SHP77 treated with DMSO at 0.1 percent for 48 hours (cell line): ENCODE results near the gene KASH5.
A peak's percentile ranks its signal among the peaks of the same experiment; 100 is the strongest.

Experiments used
- DNase-seq: peaks from one replicate; lab custom pipeline; 2025; lab: John Stamatoyannopoulos, UW

Gene KASH5

DNA sequence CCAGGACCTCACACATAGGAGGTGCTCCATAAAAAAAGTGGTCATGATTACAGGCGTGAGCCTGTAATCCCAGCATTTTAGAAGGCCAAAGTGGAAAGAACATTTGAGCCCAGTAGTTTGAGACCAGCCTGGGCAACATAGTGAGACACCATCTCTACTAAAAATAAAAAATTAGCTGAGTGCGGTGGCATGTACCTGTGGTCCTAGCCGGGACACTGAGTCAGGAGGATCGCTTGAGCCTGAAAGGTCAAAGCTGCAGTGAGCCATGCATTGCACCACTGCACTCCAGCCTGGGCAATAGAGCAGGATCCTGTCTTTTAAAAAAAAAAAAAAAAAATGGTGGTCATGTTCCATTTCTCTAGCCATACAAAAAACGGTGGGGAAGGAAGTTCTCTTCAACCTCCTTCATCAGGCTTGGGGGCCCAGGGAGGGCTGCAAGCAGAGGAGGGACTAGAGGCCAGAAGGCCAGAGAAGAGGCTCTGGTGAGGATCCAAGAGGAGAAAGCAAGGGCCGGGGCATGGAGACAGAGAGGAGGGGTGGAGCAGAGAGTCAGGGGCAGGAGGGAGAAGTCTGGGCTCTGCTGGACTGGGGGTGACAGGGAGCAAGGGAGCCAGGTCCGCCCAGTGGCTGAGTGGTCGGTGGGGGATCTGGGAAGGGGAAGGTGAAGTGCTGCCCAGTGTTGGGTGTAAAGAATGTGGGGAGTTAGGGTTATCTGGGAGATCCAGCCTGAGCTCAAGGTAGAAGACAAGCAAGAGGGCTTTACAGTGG lies 8.9 kb downstream of the KASH5 start:
- no peak for DNase-seq

GRCh38 chr19:49398001-49398615 lies 10.1 kb downstream of the KASH5 start:
- no peak for DNase-seq

- DNase-seq: no peak
These were observed 10.9 kb downstream of the KASH5 start for GRCh38 chr19:49398931-49399330.

GRCh38 chr19:49400029-49400428 lies 12.0 kb downstream of the KASH5 start:
- no peak for DNase-seq

GRCh38 chr19:49403404-49404187 lies 15.5 kb downstream of the KASH5 start:
- DNase-seq: peak; percentile 77

DNA sequence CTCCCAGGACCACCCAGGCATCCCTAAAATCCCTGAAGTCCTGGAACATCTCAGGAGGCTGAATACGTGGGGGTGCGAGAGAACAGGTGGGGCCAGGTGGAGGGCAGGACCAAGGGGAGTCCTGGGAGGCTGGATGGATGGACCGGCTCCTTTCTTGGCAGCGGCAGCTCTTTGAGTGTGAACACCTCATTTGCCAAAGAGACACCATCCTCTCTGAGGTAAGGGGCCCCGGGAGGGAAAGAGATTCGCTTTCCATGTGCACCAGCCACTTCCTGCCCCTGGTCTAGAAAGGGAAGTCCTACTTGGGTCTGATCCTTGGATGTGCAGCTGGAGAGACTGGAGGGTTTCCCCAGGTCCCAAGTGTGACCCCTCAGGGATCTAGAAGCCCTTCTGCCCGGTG lies 19.0 kb downstream of the KASH5 start:
- DNase-seq: no peak

- DNase-seq: no peak
These were observed 19.5 kb downstream of the KASH5 start for GRCh38 chr19:49407482-49408015.

DNA sequence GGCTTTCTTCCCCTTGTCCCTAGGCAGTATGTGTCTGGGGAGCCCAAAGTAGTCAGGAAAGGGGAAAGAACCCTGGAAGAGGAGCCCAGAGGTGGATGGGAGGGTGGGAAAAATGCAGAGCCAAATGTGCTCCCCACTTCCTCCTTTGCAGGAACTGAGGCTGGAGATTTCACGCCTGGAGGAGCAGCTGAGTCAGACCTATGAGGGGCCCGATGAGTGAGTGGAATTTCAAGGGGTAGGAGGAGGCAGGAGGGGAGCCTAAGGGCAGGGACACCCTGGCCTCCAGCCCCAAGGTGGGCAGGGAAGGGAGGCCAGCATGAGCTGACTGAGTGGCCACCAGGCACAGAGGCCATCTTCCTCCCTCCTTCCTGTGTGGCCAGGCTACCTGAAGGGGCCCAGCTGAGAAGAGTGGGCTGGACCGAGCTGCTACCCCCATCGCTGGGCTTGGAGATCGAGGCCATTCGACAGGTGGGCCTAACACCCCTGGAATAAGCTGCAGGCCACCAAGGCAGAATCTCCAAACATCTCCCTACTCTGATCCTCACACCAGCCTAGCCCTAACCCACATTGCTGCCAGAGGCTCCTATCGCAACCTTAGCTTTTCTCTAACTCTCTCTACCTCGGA lies 20.9 kb downstream of the KASH5 start:
- no peak for DNase-seq

GRCh38 chr19:49409441-49410029 lies 21.5 kb downstream of the KASH5 start:
- DNase-seq: no peak

DNA sequence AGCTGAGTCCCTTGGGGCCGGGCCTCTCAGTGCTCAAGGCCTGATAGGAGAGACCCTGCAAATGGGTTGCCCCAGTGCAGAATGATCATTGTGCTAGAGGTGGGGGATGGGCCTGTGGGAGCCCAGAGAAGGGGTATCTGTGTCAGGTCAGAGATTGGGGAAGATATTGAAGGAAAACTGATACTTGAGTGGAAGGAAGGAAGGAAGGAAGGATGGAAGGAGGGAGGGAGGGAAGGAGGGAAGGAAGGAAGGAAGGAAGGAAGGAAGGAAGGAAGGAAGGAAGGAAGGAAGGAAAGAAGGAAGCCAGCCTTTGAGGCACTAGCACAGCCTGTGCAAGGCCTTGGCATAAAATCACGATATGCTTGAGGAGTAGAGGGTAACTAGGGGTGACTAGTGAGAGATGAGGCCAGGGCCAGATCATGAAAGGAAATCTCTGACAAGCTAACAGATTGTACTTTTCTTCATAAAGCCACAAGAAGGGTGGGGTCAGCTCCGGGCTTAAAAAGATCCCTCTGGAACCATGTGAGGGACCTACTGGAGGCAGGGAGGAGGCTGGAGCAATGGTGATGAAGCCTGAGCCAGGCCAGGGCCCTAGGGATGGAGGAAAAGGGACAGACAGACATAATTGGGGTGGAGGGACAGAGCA lies 23.8 kb downstream of the KASH5 start:
- DNase-seq: no peak

DNA sequence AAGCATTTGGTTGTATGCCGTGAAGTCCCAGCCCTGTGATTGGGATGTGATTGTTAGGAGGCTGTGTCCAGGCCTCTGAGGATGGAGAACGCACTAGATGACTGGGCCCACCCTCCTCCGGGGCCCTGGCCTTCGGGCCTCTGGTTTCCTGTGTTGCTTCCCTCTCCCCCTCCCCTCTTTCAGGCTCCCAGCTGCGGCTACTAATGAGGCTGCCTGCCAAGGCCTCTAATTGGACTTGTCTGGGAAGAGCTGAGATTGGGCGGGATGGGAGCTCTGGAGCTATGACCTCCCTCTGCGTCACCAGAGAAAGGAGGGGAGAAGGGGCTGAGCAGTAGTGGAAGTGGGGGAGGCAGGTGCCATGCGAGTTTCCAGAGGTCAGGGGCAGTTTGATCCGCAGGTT lies 25.3 kb downstream of the KASH5 start:
- DNase-seq: peak; percentile 18

GRCh38 chr19:49414256-49414655 lies 26.2 kb downstream of the KASH5 start:
- no peak for DNase-seq

- no peak for DNase-seq
These were observed 27.2 kb downstream of the KASH5 start for GRCh38 chr19:49415102-49415809.

DNA sequence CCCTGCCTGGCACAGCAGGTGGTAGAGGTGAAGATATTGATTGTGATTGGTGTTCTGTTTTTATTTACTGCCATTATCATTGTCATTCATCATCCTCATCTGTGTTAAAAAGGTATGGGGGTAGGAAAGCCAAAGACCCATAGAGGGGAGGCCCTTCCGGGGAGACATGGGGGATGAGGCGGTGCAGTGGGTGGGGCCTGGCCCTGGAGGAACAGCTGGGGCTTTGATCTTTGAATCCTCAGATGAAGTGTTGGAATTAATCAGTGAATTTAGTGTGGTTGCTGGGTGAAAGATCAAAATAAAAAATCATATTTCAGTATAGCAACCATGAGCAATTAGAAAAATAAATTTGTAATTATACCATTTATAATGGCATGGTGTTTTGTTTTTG lies 27.8 kb downstream of the KASH5 start:
- no peak for DNase-seq

DNA sequence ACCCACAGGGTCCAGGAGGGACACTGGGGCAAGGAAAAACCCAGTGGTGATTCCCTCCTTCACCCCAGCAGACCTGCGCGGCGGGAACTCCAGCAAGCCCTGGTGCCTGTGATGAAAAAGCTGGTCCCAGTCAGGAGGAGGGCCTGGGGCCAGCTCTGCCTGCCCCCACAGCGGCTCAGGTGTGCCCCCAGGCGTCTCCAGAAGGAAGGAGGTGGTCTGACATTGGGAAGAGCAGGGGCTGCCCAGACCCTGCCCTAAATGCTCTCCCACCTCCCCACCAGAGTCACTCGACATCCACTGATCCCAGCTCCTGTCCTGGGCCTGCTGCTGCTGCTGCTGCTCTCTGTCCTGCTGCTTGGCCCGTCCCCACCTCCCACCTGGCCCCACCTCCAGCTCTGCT lies 29.0 kb downstream of the KASH5 start:
- no peak for DNase-seq

- DNase-seq: no peak
These were observed 30.5 kb downstream of the KASH5 start for GRCh38 chr19:49418511-49418910.

- DNase-seq: no peak
These were observed 31.1 kb downstream of the KASH5 start for GRCh38 chr19:49419173-49419572.

GRCh38 chr19:49420227-49420626 lies 32.2 kb downstream of the KASH5 start:
- DNase-seq: no peak

GRCh38 chr19:49421039-49421877 lies 33.2 kb downstream of the KASH5 start:
- DNase-seq: no peak

GRCh38 chr19:49421878-49422202 lies 33.8 kb downstream of the KASH5 start:
- no peak for DNase-seq
